Activated T-cell treated with anti-CD3 and anti-CD28 coated beads, Interleukin-2, amount 50 U/mL, for 24 hours (primary cell): Measurements from ENCODE around the gene CD300LB.
"Not testable (repeated sequence)": the region's sequence is repeated elsewhere in the genome, so short reads cannot be mapped to it uniquely, and the experiment has no call there.

Source experiments
- DNase-seq: peaks from one replicate; pipeline ENCODE4 v3.0.0-alpha.2; 2020
- H3K27ac Mint-ChIP-seq: 2 replicates; pipeline ENCODE4 v1.8.0; 2020; ENCODE audit warnings: mild to moderate bottlenecking, mixed read lengths
- H3K27me3 Mint-ChIP-seq: 2 replicates; pipeline ENCODE4 v1.8.0; 2020; ENCODE audit warnings: mixed read lengths
- H3K36me3 Mint-ChIP-seq: 2 replicates; pipeline ENCODE4 v1.8.0; 2020; ENCODE audit warnings: low read depth, mixed read lengths
- H3K4me1 Mint-ChIP-seq: 2 replicates; pipeline ENCODE4 v1.8.0; 2020; ENCODE audit warnings: low read depth, mixed read lengths
- H3K4me3 Mint-ChIP-seq: 2 replicates; pipeline ENCODE4 v1.8.0; 2020; ENCODE audit warnings: mild to moderate bottlenecking, moderate library complexity, mixed read lengths
- H3K9me3 Mint-ChIP-seq: 2 replicates; pipeline ENCODE4 v1.8.0; 2020; ENCODE audit warnings: mixed read lengths

Gene CD300LB

GRCh38 chr17:74525465-74525725 lies 5.9 kb downstream of the CD300LB start:
- Mint-ChIP-seq H3K27ac (no peak overlapping the region), H3K36me3 (no peaks in the 10 kb centered on the region), H3K27me3 (peaks cover 44% of the 10 kb centered on the region), H3K4me1 (peaks cover 9% of the 10 kb centered on the region), H3K9me3 (peaks cover 7% of the 10 kb centered on the region), H3K4me3 (no peak overlapping the region)
- DNase-seq = no peak

DNA sequence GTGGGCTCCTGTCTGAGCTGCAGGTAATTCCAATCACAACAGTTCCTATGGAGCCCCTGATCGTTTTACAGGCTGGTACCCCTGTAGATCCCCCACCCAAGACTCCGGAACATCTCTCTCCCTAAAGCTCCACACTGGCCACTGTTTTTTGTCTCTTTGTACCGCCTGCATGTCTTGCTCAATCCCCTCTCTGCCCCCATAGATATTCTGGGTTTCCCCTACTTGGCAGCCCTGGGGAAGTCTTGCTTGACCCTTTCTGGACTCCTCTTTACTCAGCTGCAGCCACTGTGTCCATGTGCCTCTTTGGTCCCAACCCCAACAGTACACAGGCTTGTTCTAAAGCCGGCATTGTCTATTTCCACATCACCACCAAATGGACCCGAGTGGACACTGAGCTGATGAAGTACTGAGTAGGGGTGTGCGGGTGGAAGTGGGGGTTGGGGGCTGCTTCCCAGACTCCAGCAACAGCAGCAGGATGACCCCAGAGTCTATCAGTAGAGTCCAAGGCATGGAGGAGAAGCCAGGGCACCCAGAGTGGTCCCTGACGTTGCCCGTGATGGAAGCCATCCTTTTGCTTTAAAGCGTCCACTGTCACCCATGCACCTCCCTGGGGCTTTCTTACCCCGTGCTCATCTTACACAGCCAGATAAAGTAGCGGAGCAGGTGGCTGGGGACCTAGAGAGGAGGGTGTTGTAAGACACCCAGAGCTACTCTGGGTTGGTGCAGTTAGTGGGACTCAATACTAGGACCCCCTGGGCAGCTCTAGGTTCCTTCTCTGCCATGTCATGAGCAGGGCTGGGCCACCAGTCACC lies 6.4 kb downstream of the CD300LB start:
- Mint-ChIP-seq H3K27me3 (peaks cover 48% of the 10 kb centered on the region), H3K27ac (no peak overlapping the region), H3K4me3 (no peak overlapping the region), H3K4me1 (peaks cover 14% of the 10 kb centered on the region), H3K9me3 (peaks cover 7% of the 10 kb centered on the region), H3K36me3 (no peaks in the 10 kb centered on the region)
- no peak for DNase-seq

DNA sequence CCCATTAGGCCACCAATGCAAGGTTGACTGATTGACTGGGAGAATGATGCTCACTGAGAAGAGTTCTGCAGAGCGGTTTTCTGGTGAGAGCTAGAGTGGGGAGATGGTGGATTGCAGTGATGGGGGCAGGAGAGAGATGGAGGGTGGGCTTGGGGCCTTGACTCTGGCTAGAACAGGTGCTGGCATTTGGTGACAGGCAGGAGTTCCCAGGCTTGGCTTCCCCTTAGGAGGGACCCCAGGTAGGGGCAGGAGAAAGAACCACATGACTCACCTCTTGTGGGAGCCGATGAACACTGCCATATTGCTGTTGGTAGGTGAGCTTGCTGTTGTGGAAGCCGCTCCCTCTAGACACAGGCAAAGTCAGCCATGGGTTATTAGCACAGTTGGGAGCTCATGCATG lies 8.0 kb downstream of the CD300LB start:
- Mint-ChIP-seq H3K9me3 (peaks cover 13% of the 10 kb centered on the region), H3K27ac (no peak overlapping the region), H3K27me3 (peaks cover 50% of the 10 kb centered on the region), H3K4me1 (peaks cover 16% of the 10 kb centered on the region), H3K4me3 (no peak overlapping the region), H3K36me3 (no peaks in the 10 kb centered on the region)
- DNase-seq = no peak

- Mint-ChIP-seq H3K27ac (no peak overlapping the region), H3K4me1 (peaks cover 16% of the 10 kb centered on the region)
Measured at GRCh38 chr17:74522381-74523105, 8.7 kb downstream of the CD300LB start.

DNA sequence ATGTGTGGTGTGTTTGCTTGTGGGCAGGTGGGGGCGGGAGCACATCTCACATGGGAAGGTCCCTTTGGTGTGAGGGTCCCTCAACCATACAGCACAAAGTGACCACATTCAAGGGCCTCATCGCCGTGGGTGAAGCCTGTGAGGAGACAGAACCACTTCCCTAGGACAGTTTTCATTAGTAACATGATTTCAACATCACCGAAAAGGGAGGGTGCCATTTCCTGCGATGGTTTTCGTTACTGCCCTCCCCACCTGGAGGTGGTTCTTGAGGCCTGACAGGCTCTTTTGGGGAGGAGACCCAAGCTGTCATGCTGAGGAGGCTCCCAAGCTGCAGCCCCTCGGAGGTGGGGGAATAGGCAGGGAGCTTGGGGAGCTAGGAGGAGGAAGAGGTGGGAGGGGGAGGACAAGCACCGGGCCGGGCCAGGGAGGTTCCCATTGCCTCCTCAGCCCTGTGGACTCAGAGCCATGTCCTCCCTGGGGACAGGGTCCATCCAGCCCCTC lies 9.5 kb downstream of the CD300LB start:
- Mint-ChIP-seq H3K27ac (no peak overlapping the region), H3K27me3 (peaks cover 55% of the 10 kb centered on the region), H3K36me3 (no peaks in the 10 kb centered on the region), H3K4me1 (peaks cover 16% of the 10 kb centered on the region), H3K9me3 (peaks cover 18% of the 10 kb centered on the region), H3K4me3 (no peak overlapping the region)
- DNase-seq = no peak

More at GRCh38 chr17:74522381-74523105, 8.7 kb downstream of the CD300LB start:
- Mint-ChIP-seq H3K4me3 (no peak overlapping the region), H3K27me3 (peaks cover 55% of the 10 kb centered on the region), H3K9me3 (peaks cover 18% of the 10 kb centered on the region), H3K36me3 (no peaks in the 10 kb centered on the region)
- DNase-seq = no peak

DNA sequence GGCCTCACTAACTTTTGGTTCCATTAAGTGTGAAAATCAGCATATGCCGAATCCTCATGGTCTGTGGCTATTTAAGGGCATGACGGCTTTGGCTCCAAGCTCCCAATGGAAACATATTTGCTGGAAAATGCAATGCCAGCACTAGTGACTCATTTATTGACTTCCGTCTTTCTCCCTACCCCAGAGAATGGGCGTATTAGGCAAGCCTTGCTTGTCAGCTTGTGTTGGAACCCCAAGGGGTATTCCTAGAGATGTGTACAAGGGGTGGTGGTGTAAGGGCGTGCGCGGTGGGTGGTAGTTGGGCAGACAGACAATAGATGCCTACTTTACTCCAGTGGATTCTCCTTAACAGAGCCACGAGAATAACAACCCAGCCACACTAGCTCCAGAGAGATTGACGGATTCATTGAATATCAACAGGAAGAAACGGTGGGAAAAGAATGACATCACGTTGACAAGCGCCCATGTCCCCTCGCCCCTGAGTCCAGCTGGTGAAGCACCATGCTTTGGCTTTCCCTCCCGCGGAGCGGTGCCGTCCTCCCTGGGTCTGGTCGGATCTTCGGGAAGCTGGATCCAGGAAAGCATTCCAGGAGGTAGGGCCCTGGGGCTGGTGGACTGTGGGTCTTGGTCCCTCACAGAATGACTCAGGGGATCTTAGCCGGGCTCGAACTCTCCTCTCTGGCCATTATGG lies 10.3 kb downstream of the CD300LB start:
- Mint-ChIP-seq H3K9me3 (peaks cover 18% of the 10 kb centered on the region), H3K27me3 (peaks cover 60% of the 10 kb centered on the region), H3K27ac (no peak overlapping the region), H3K4me1 (peaks cover 16% of the 10 kb centered on the region), H3K36me3 (no peaks in the 10 kb centered on the region), H3K4me3 (no peak overlapping the region)
- DNase-seq = no peak

DNA sequence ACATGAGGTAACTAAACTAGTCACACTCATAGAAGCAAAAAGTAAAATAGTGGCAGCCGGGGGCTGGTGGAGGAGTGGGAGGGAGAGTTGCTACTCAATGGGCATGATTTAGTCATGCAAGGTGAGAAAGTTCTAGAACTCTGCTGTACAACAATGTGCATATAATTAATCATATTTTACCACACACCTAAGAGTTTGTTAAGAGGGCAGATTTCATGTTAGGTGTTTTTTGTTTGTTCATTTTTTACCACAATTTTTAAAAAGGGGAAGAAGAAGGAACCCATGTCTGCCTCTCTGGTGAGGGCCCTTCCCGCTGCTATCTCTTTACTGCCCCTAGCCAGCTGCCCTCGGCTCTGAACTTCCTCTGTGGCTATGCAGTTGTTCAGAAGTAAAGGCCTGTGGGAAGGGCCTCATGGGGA lies 11.2 kb downstream of the CD300LB start:
- peaks cover 16% of the 10 kb centered on the region for H3K4me1 Mint-ChIP-seq
- DNase-seq = no peak
- peaks cover 20% of the 10 kb centered on the region for H3K9me3 Mint-ChIP-seq
- no peaks in the 10 kb centered on the region for H3K36me3 Mint-ChIP-seq
- H3K27me3 Mint-ChIP-seq = peaks cover 60% of the 10 kb centered on the region
- H3K4me3 Mint-ChIP-seq = no peak overlapping the region
- no peak overlapping the region for H3K27ac Mint-ChIP-seq

DNA sequence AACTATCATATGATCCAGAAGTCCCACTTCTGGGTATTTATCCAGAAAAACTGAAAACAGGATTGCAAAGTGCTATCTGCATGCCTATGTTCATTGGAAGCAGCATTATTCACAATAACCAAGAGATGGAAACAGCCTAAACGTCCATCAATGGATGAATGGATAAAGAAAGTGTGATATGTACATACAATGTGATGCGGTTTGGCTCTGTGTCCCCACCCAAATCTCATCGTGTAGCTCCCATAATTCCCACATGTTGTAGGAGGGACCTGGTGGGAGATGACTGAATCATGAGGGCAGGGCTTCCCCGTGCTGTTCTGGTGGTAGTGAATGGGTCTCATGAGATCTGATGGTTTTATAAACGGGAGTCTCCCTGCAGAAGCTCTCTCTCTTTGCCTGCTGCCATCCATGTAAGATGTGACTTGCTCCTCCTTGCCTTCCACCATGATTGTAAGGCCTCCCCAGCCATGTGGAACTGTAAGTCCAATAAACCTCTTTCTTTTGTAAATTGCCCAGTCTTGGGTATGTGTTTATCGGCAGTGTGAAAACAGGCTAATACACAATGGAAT lies 12.8 kb downstream of the CD300LB start:
- Mint-ChIP-seq H3K4me1 (peaks cover 25% of the 10 kb centered on the region), H3K27me3 (peaks cover 64% of the 10 kb centered on the region), H3K9me3 (peaks cover 32% of the 10 kb centered on the region)
- H3K27ac Mint-ChIP-seq, H3K36me3 Mint-ChIP-seq, H3K4me3 Mint-ChIP-seq, DNase-seq: not testable (repeated sequence)

DNA sequence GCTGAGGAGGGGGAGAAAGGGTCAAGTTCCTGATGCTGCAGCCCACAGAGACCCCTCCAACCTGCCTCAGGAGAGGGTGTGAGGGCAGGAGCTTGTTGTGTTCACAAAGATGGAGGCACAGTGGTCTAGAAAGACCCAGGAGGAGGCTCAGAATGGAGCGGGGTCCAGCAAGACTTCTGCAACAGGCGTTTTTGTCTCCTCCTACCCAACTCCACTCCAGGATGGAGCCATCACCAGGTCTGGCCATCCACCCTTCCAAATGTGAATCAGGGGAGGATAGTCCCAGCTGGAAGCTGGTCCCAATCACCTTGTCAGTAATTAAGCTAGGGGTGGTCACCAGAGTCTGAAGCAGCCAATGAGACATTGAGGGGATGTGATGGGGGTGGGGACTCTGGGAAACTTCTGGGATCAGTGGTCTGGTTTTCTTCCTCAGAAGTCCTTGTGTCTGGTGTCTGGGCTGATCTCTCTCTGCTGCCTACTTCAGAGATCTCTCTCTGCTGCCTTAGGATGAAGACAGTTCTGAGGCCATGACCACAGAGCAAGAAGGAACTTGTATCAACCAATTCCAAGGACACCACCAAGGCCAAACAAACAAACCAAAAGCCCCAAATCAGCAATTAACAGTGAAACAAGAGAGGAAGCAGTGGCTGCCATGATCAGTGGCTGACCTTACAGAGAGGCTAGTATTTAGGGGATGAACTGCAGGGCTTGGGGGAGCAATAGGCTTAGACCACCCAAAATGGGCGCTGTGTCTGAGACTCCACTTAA lies 14.5 kb downstream of the CD300LB start:
- Mint-ChIP-seq H3K27me3 (peaks cover 47% of the 10 kb centered on the region), H3K27ac (no peak overlapping the region), H3K9me3 (peaks cover 28% of the 10 kb centered on the region), H3K36me3 (peaks cover 2% of the 10 kb centered on the region), H3K4me3 (no peak overlapping the region), H3K4me1 (peaks cover 41% of the 10 kb centered on the region)
- no peak for DNase-seq

GRCh38 chr17:74515941-74516340 lies 15.3 kb downstream of the CD300LB start:
- DNase-seq = no peak
- no peak overlapping the region for H3K27ac Mint-ChIP-seq
- peaks cover 27% of the 10 kb centered on the region for H3K9me3 Mint-ChIP-seq
- peaks cover 40% of the 10 kb centered on the region for H3K4me1 Mint-ChIP-seq
- peaks cover 2% of the 10 kb centered on the region for H3K36me3 Mint-ChIP-seq
- no peak overlapping the region for H3K4me3 Mint-ChIP-seq
- H3K27me3 Mint-ChIP-seq = peaks cover 39% of the 10 kb centered on the region

GRCh38 chr17:74514632-74515334 lies 16.5 kb downstream of the CD300LB start:
- peaks cover 25% of the 10 kb centered on the region for H3K9me3 Mint-ChIP-seq
- no peak for DNase-seq
- peaks cover 33% of the 10 kb centered on the region for H3K4me1 Mint-ChIP-seq
- H3K27me3 Mint-ChIP-seq = peaks cover 32% of the 10 kb centered on the region
- H3K36me3 Mint-ChIP-seq = peaks cover 2% of the 10 kb centered on the region
- H3K4me3 Mint-ChIP-seq = peak overlapping the region; percentile 61
- peak overlapping the region; percentile 98 for H3K27ac Mint-ChIP-seq

DNA sequence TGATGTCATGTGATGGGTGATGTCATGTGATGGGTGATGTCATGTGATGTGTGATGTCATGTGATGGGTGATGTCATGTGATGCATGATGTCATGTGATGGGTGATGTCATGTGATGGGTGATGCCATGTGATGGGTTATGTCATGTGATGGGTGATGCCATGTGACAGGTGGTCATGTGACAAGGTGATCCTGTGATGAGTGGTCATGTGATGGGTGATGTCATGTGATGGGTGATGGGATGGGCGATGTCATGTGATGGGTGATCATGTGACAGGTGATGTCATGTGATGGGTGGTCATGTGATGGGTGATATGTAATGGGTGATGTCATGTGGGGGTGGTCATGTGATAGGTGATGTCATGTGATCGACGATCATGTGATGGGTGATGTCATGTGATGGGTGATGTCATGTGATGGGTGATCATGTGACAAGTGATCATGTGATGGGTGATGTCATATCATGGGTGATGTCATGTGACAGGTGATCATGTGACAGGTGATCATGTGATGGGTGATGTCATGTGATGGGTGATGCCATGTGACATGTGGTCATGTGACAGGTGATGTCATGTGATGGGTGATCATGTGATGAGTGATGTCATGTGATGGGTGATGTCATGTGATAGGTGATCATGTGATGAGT lies 17.2 kb downstream of the CD300LB start:
- H3K4me1 Mint-ChIP-seq = peaks cover 32% of the 10 kb centered on the region
- peak overlapping the region; percentile 98 for H3K27ac Mint-ChIP-seq

DNA sequence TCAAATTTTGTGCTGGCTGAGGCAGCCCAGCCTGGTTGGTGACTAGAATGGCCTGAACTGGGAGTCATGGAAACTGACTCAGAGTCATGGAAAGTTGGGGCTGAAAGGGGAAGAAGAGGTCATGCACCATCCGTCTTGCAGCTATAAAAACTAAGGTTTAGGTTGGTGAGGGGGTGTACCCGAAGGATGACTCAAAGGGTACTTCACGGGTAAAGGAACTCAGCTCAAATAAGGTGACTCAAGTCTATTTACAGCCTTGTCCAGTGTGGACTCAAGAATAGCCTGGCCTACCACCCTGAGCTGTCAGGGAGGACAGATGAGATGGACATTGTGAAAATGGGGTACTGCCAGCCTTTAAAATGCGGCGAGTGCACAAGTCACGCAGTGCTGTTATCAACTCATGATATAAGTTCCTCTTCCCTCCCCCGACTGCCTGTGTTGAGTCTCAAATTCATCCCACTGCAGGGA lies 18.6 kb downstream of the CD300LB start:
- peak overlapping the region; percentile 93 for H3K27ac Mint-ChIP-seq
- peak overlapping the region; percentile 52 for H3K4me3 Mint-ChIP-seq
- H3K36me3 Mint-ChIP-seq = peaks cover 2% of the 10 kb centered on the region
- H3K4me1 Mint-ChIP-seq = peaks cover 32% of the 10 kb centered on the region
- DNase-seq = peak; percentile 49
- H3K9me3 Mint-ChIP-seq = peaks cover 14% of the 10 kb centered on the region
- H3K27me3 Mint-ChIP-seq = peaks cover 25% of the 10 kb centered on the region

More for the DNA sequence above, 17.2 kb downstream of the CD300LB start:
- no peak for DNase-seq
- Mint-ChIP-seq H3K4me3 (peak overlapping the region; percentile 61), H3K27me3 (peaks cover 31% of the 10 kb centered on the region), H3K9me3 (peaks cover 22% of the 10 kb centered on the region), H3K36me3 (peaks cover 2% of the 10 kb centered on the region)
